HG02885 (cell line): Measurements from ENCODE around the gene PRELID1.
"Not testable (repeated sequence)": the region's sequence is repeated elsewhere in the genome, so short reads cannot be mapped to it uniquely, and the experiment has no call there.

Experiments
- ATAC-seq: cut with Tn5 transposase; IDR thresholded peaks from one replicate; pipeline ENCODE4 v1.9.1; 2021; ENCODE audit warnings: mild to moderate bottlenecking; ENCODE audit not compliant: unreplicated experiment, poor library complexity

Gene PRELID1

GRCh38 chr5:177333420-177334154 lies 30.0 kb downstream of the PRELID1 start:
- no peak for ATAC-seq

GRCh38 chr5:177334155-177334551 lies 30.6 kb downstream of the PRELID1 start:
- no peak for ATAC-seq

GRCh38 chr5:177334781-177335700 lies 31.4 kb downstream of the PRELID1 start:
- ATAC-seq: no peak

GRCh38 chr5:177335701-177336065 lies 32.1 kb downstream of the PRELID1 start:
- ATAC-seq: no peak

- ATAC-seq: no peak
Measured at GRCh38 chr5:177336112-177336511, 32.5 kb downstream of the PRELID1 start.

GRCh38 chr5:177336603-177337494 lies 33.2 kb downstream of the PRELID1 start:
- no peak for ATAC-seq

GRCh38 chr5:177338251-177339106 lies 34.9 kb downstream of the PRELID1 start:
- no peak for ATAC-seq

GRCh38 chr5:177339107-177339638 lies 35.6 kb downstream of the PRELID1 start:
- no peak for ATAC-seq

- not testable (repeated sequence) for ATAC-seq
Measured at GRCh38 chr5:177343000-177343399, 39.4 kb downstream of the PRELID1 start.

- no peak for ATAC-seq
Measured at GRCh38 chr5:177343777-177344176, 40.2 kb downstream of the PRELID1 start.

- ATAC-seq: no peak
Measured at GRCh38 chr5:177344891-177345290, 41.3 kb downstream of the PRELID1 start.

- no peak for ATAC-seq
Measured at GRCh38 chr5:177346820-177347219, 43.2 kb downstream of the PRELID1 start.

GRCh38 chr5:177347699-177348098 lies 44.1 kb downstream of the PRELID1 start:
- ATAC-seq: no peak

GRCh38 chr5:177349362-177349647 lies 45.7 kb downstream of the PRELID1 start:
- no peak for ATAC-seq

- no peak for ATAC-seq
Measured at GRCh38 chr5:177349762-177350161, 46.2 kb downstream of the PRELID1 start.

- peak; percentile 13 for ATAC-seq
Measured at GRCh38 chr5:177350776-177351391, 47.3 kb downstream of the PRELID1 start.

- peak; percentile 93 for ATAC-seq
Measured at GRCh38 chr5:177351392-177352329, 48.1 kb downstream of the PRELID1 start, which contains the start of gene LMAN2. LMAN2 (minus strand) TSS chr5:177351668; CDS start chr5:177351647, 21 bp downstream.

GRCh38 chr5:177353093-177353492 lies 49.5 kb downstream of the PRELID1 start:
- ATAC-seq: no peak
